Measurements from ENCODE around the gene SMIM34.
"Not testable (repeated sequence)": the region's sequence is repeated elsewhere in the genome, so short reads cannot be mapped to it uniquely, and the experiment has no call there.

DNA sequence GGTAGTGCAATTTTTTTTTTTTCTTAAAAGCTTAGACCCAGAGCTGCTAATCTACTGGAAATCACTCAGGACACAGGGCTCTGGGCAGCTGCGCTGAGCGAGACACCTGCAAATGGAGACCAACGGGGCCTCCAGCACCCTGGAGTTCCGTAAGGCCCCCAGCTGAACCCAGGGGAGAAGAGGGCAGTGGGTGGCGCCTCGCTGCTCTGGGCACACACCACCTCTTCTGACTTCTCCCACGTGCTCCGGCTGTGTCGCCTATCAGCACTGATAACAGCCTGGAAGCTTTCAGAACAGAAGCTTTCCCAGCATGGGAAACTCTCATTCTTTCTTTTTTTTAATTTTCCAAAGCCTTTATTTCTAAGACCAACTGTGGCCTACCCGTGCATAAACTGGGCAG lies 31.9 kb upstream of the SMIM34 start:
- TF ChIP-seq, protein P1, sequence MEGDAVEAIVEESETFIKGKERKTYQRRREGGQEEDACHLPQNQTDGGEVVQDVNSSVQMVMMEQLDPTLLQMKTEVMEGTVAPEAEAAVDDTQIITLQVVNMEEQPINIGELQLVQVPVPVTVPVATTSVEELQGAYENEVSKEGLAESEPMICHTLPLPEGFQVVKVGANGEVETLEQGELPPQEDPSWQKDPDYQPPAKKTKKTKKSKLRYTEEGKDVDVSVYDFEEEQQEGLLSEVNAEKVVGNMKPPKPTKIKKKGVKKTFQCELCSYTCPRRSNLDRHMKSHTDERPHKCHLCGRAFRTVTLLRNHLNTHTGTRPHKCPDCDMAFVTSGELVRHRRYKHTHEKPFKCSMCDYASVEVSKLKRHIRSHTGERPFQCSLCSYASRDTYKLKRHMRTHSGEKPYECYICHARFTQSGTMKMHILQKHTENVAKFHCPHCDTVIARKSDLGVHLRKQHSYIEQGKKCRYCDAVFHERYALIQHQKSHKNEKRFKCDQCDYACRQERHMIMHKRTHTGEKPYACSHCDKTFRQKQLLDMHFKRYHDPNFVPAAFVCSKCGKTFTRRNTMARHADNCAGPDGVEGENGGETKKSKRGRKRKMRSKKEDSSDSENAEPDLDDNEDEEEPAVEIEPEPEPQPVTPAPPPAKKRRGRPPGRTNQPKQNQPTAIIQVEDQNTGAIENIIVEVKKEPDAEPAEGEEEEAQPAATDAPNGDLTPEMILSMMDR (IDR thresholded peaks at IDR 0.05), result not testable (repeated sequence)
- not testable (repeated sequence) for TF ChIP-seq POLR2A (IDR thresholded peaks at IDR 0.05)
